Endothelial cell (in vitro differentiated cells): ENCODE results near the gene KCTD1. TPM values are rescaled to one million over a fixed set of nuclear protein-coding genes. Genes with fewer than 3 reads are reported as not detected.

Source experiments
- DNase-seq: peaks from one replicate; pipeline ENCODE4 v3.0.0; 2021; ENCODE audit warnings: low spot score
- H3K27ac Mint-ChIP-seq: one replicate; pipeline ENCODE4 v1.8.0; 2021; ENCODE audit warnings: mixed read lengths, inconsistent platforms; ENCODE audit not compliant: unreplicated experiment
- H3K27me3 Mint-ChIP-seq: one replicate; pipeline ENCODE4 v1.8.0; 2021; ENCODE audit warnings: mild to moderate bottlenecking, moderate library complexity, mixed read lengths, inconsistent platforms; ENCODE audit not compliant: unreplicated experiment
- H3K36me3 Mint-ChIP-seq: one replicate; pipeline ENCODE4 v1.8.0; 2021; ENCODE audit warnings: mild to moderate bottlenecking, low read depth, mixed read lengths, inconsistent platforms; ENCODE audit not compliant: unreplicated experiment
- H3K4me1 Mint-ChIP-seq: one replicate; pipeline ENCODE4 v1.8.0; 2021; ENCODE audit warnings: mild to moderate bottlenecking, mixed read lengths, inconsistent platforms; ENCODE audit not compliant: unreplicated experiment
- H3K4me3 Mint-ChIP-seq: one replicate; pipeline ENCODE4 v1.8.0; 2021; ENCODE audit warnings: mild to moderate bottlenecking, mixed read lengths, inconsistent platforms; ENCODE audit not compliant: unreplicated experiment
- H3K9me3 Mint-ChIP-seq: one replicate; pipeline ENCODE4 v1.8.0; 2021; ENCODE audit warnings: mixed read lengths, inconsistent platforms; ENCODE audit not compliant: unreplicated experiment
- total RNA-seq: library from RNA; stranded (reverse); fragmentation: NEBNext Ultra II Directional; extraction: Animal tissue kit (Norgen Biotek cat#: 25700); gene quantifications from one replicate; pipeline ENCODE4 v1.2.1, GENCODE V29; 2021; ENCODE audit not compliant: unreplicated experiment
- TF ChIP-seq, protein P1 (sequence below): fragments of 200-600 bp; sonication (generic); IDR thresholded peaks from one replicate; pipeline ENCODE4 v1.5.0; 2021; ENCODE audit warnings: antibody characterized with exemption; ENCODE audit not compliant: unreplicated experiment

The KCTD1 gene
- total RNA-seq, 1 donor from 2014 or later, result 10.6 TPM

DNA sequence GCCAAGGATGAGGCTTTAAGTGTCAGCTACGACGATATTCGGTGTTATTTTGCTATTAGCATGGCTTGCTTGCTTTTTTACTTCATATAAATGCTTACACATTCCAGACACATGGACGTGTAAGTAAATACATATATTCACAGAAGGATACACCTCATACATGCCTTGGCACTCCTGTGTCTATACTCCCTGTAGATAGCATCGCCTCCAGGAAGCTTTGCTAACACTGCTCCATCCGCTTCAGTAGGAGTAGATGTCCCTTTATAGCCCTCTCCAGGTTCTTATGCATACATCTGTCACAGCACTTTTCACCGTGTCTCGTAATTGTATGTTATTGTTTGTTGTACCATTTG is 27.5 kb upstream of the KCTD1 start:
- Mint-ChIP-seq H3K4me3 (peak overlapping the region; percentile 66), H3K27me3 (peaks cover 4% of the 10 kb centered on the region), H3K9me3 (no peaks in the 10 kb centered on the region), H3K4me1 (peaks cover 6% of the 10 kb centered on the region), H3K27ac (peak overlapping the region; percentile 39), H3K36me3 (no peaks in the 10 kb centered on the region)
- DNase-seq, result no peak
- TF ChIP-seq, protein P1, sequence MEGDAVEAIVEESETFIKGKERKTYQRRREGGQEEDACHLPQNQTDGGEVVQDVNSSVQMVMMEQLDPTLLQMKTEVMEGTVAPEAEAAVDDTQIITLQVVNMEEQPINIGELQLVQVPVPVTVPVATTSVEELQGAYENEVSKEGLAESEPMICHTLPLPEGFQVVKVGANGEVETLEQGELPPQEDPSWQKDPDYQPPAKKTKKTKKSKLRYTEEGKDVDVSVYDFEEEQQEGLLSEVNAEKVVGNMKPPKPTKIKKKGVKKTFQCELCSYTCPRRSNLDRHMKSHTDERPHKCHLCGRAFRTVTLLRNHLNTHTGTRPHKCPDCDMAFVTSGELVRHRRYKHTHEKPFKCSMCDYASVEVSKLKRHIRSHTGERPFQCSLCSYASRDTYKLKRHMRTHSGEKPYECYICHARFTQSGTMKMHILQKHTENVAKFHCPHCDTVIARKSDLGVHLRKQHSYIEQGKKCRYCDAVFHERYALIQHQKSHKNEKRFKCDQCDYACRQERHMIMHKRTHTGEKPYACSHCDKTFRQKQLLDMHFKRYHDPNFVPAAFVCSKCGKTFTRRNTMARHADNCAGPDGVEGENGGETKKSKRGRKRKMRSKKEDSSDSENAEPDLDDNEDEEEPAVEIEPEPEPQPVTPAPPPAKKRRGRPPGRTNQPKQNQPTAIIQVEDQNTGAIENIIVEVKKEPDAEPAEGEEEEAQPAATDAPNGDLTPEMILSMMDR, result no peak

DNA sequence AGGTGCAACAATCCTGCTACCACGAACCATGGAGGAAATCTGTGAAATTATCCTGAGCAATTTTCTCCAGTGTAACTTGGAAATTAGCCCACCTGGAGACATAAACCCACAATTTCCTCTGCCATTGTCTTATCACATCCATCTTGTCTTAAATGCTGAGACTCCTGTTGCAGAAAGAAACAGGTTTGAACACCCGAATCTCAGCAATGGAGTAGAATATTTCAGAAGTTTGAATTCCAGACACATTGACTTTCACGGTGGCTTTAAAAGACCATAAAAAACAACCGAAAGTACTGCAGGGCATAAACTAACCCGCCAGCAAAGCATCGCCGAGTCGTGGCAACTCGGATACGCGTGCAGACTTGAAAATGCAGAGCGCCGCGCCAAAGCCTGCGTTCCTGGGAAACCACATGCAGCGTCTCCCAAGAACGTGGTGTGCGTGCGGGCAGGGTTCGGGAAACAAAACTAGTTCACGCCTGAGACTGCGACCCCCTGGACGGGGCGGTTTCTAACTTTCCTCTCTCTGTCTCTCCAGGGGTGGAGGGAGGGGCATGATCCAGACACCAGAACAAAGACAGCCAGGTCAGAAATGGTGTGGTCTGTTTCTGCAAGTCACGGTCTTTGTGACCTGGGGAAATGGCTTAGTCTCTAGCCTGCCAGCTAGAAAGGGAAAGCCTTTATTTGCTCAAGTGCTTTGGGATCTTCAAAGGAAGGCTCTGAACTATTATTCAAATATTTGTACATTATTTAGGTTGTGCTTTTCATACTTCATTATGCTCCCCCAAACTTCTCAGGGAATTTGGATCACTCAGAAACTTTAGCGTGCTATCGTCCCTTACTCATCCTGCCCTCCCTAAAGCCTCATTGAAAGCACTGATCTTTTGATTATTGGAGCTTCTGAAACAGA is 26.9 kb upstream of the KCTD1 start:
- TF ChIP-seq, protein P1, result no peak

DNA sequence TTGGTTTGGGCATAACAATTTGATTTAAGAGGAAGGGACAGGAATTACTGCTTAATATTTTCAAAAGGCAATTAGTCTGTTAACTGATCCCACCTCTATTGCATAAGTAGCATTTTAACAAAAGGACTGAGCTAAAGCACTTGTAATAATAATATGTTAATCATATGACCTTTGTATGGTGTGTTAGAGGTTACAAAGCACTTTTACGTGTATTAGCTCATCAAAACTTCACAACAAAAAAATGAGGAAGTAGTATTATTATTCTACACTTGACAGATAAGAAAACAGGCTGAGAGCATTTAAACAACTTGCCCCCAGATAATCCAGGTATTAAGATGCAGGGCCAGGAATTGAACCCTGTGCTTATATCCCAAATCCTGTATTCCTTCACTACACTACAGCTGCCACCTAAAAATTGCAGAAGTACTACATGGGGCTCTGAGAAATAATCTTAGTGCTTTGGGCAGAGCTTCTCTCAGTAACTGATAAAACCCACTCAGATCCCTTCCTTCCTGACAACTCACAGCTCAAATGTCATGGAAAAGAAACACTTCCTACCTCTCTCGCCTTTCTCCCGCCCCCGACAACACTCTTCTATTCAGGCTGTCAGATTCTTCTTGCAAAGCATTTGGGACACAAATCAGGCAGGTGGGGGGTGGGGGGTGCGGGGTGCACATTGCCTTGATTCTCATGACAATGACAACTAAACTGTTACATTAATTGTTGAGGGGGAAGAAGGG is 20.7 kb upstream of the KCTD1 start:
- Mint-ChIP-seq H3K27me3 (no peaks in the 10 kb centered on the region), H3K27ac (no peak overlapping the region), H3K4me3 (no peak overlapping the region), H3K9me3 (no peaks in the 10 kb centered on the region), H3K4me1 (peaks cover 7% of the 10 kb centered on the region), H3K36me3 (no peaks in the 10 kb centered on the region)
- DNase-seq, result no peak
- TF ChIP-seq, protein P1, result no peak

More for the DNA sequence above, 26.9 kb upstream of the KCTD1 start:
- no peaks in the 10 kb centered on the region for H3K9me3 Mint-ChIP-seq
- peaks cover 6% of the 10 kb centered on the region for H3K4me1 Mint-ChIP-seq
- H3K36me3 Mint-ChIP-seq, result no peaks in the 10 kb centered on the region
- H3K27ac Mint-ChIP-seq, result peak overlapping the region; percentile 39
- peak overlapping the region; percentile 66 for H3K4me3 Mint-ChIP-seq
- peak; percentile 20 for DNase-seq
- H3K27me3 Mint-ChIP-seq, result peaks cover 3% of the 10 kb centered on the region

DNA sequence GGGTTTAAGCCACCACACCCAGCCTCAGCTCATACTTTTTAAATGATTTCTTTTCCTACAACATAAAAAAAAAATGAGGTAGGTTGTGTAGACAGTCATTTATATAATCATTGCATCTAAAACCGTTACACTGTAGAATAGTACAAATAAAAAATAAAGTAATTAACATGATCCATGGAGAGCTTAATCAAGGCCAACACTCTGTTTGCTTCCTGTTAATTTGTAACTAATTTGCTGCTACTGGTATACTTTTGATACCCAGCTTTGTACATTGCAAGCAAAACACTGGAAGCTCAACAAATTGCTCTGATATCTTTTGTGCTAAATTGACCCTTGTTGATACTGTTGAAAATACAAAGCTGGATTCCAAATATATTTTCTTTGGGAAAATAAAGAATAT is 20.2 kb upstream of the KCTD1 start:
- TF ChIP-seq, protein P1, result no peak
- Mint-ChIP-seq H3K4me3 (no peak overlapping the region), H3K36me3 (peaks cover 2% of the 10 kb centered on the region), H3K9me3 (peaks cover under 1% of the 10 kb centered on the region), H3K4me1 (peaks cover 7% of the 10 kb centered on the region), H3K27me3 (no peaks in the 10 kb centered on the region), H3K27ac (no peak overlapping the region)
- DNase-seq, result no peak
